A549 (cell line): Measurements from ENCODE around the gene TLCD2. TPM values are rescaled to one million over a fixed set of nuclear protein-coding genes. Genes with fewer than 3 reads are reported as not detected.

ENCODE experiments used
- ATAC-seq, 2 experiments: fragments of 200-7000 bp in 1 of 2; fragments of >200 bp in 1 of 2; cut with Nextera tagmentation in 1 of 2; cut with Tn5 transposase in 1 of 2; 3 replicates each; pipeline versions ENCODE4 v1.8.0 to v1.9.1; 2018 to 2020; ENCODE audit warnings: mild to moderate bottlenecking in 1 of 2, moderate library complexity in 1 of 2
- CTCF ChIA-PET: fragments of 300-600 bp; sonication (Branson Sonifier 250); formaldehyde crosslinking; extraction: SDS; loops from one replicate; lab custom pipeline; 2021; ENCODE audit warnings: antibody characterized with exemption, inconsistent platforms; lab: Yijun Ruan, JAX
- POLR2A ChIA-PET: fragments of 350-600 bp; formaldehyde crosslinking; extraction: SDS; loops from one replicate; lab custom pipeline; 2021; ENCODE audit warnings: antibody characterized with exemption, inconsistent platforms; lab: Yijun Ruan, JAX
- DNase-seq, 2 experiments: peaks; one replicate each; pipeline versions ENCODE4 v3.0.0 to v3.0.0-alpha.2; 2011 to 2016; ENCODE audit warnings: low read depth in 1 of 2, low spot score in 1 of 2
- FAIRE-seq: peaks from 2 replicates; lab custom pipeline; 2011; peaks lifted over from hg19 to GRCh38; lab: Jason Lieb, UNC
- H3K27ac ChIP-seq, 2 experiments: fragments of >200 bp; sonication (Bioruptor Twin); formaldehyde crosslinking; 3 replicates each; pipeline ENCODE4 v1.5.1; 2016 to 2017
- H3K4me1 ChIP-seq: fragments of >200 bp; sonication (Bioruptor Twin); formaldehyde crosslinking; 3 replicates; pipeline ENCODE4 v1.6.1; 2016
- H3K4me2 ChIP-seq: fragments of >200 bp; sonication (Bioruptor Twin); formaldehyde crosslinking; 3 replicates; pipeline ENCODE4 v1.6.1; 2016
- H3K4me3 ChIP-seq: fragments of >200 bp; sonication (Bioruptor Twin); formaldehyde crosslinking; 3 replicates; pipeline ENCODE4 v1.5.1; 2016
- H3K9me3 ChIP-seq: fragments of >200 bp; sonication (Bioruptor Twin); formaldehyde crosslinking; 3 replicates; pipeline ENCODE4 v1.6.1; 2016
- GATA3 ChIP-seq: IDR thresholded peaks from 2 replicates; pipeline ENCODE4 v1.6.1; 2012; ENCODE audit warnings: borderline replicate concordance
- HOXB13 ChIP-seq: fragments of 250-450 bp; sonication (Bioruptor Pico); IDR thresholded peaks from 2 replicates; pipeline ENCODE4 v1.5.0; 2020; ENCODE audit warnings: low read depth, mild to moderate bottlenecking, moderate library complexity
- JUN ChIP-seq, 2 experiments: fragments of >200 bp; sonication (Bioruptor Twin); formaldehyde crosslinking; IDR thresholded peaks; 2 replicates in 1 of 2; 3 replicates in 1 of 2; pipeline ENCODE4 v1.6.1; 2016 to 2017
- KDM5A ChIP-seq: fragments of 200-600 bp; sonication (generic); IDR thresholded peaks from 2 replicates; pipeline ENCODE4 v1.6.1; 2016; ENCODE audit warnings: antibody characterized with exemption, mild to moderate bottlenecking
- MAFK ChIP-seq: fragments of 450-650 bp; IDR thresholded peaks from 2 replicates; pipeline ENCODE4 v1.6.1; 2014; ENCODE audit not compliant: partially characterized antibody
- PHF8 ChIP-seq: fragments of 200-600 bp; sonication (generic); IDR thresholded peaks from 2 replicates; pipeline ENCODE4 v1.6.1; 2016; ENCODE audit warnings: low read depth, mild to moderate bottlenecking, antibody characterized with exemption, moderate library complexity, borderline replicate concordance
- POLR2A ChIP-seq: IDR thresholded peaks from 2 replicates; pipeline ENCODE4 v1.6.1; 2012; ENCODE audit warnings: mild to moderate bottlenecking, low read length
- RAD21 ChIP-seq, 2 experiments: fragments of >200 bp in 1 of 2; sonication (Bioruptor Twin) in 1 of 2; formaldehyde crosslinking in 1 of 2; IDR thresholded peaks in 1 of 2; conservative IDR thresholded peaks in 1 of 2; 2 replicates in 1 of 2; 3 replicates in 1 of 2; pipeline ENCODE4 v1.6.1; 2012 to 2018; ENCODE audit warnings: inconsistent platforms in 1 of 2
- RNF2 ChIP-seq: fragments of 200-600 bp; sonication (generic); IDR thresholded peaks from 2 replicates; pipeline ENCODE4 v1.6.1; 2016; ENCODE audit warnings: low read depth, mild to moderate bottlenecking, antibody characterized with exemption, moderate library complexity, borderline replicate concordance
- TFCP2L1 ChIP-seq: fragments of 250-450 bp; sonication (Bioruptor Pico); IDR thresholded peaks from 2 replicates; pipeline ENCODE4 v1.5.0; 2021; ENCODE audit warnings: mild to moderate bottlenecking
- WGBS: methylation state at CpG from one replicate; pipeline ENCODE4 v1.1.6; 2017; ENCODE audit errors: missing lambda C conversion rate; 5-methylcytosine and 5-hydroxymethylcytosine counted together
- polyA plus RNA-seq, 4 experiments: library from polyadenylated mRNA; depleted of rRNA in 3 of 4; stranded (reverse); fragments of >200 nt; fragmentation: RNase III in 1 of 4; extraction: RNeasy Plus Mini Kit Qiagen cat#74134 plus additional on column Dnase treatment in 1 of 4; gene quantifications; 2 replicates in 3 of 4; 3 replicates in 1 of 4; pipeline ENCODE4 v1.2.3, GENCODE V29; 2011 to 2017
- TF ChIP-seq, protein P1 (sequence below): fragments of 250-450 bp; sonication (Bioruptor Pico); IDR thresholded peaks from 2 replicates; pipeline ENCODE4 v1.5.0; 2020; ENCODE audit warnings: low read depth, mild to moderate bottlenecking, moderate library complexity
- TF ChIP-seq, protein P2 (sequence below): fragments of 450-650 bp; IDR thresholded peaks from 2 replicates; pipeline ENCODE4 v1.6.1; 2014; ENCODE audit warnings: antibody characterized with exemption
- TF ChIP-seq, protein P3 (sequence below): fragments of >200 bp; sonication (Bioruptor Twin); formaldehyde crosslinking; IDR thresholded peaks from 3 replicates; pipeline ENCODE4 v1.5.1; 2016

TLCD2 gene
- polyA plus RNA-seq, 2 of the 4 experiments (the other 2 are of a cell fraction): 3.5 to 4.5 TPM

DNA sequence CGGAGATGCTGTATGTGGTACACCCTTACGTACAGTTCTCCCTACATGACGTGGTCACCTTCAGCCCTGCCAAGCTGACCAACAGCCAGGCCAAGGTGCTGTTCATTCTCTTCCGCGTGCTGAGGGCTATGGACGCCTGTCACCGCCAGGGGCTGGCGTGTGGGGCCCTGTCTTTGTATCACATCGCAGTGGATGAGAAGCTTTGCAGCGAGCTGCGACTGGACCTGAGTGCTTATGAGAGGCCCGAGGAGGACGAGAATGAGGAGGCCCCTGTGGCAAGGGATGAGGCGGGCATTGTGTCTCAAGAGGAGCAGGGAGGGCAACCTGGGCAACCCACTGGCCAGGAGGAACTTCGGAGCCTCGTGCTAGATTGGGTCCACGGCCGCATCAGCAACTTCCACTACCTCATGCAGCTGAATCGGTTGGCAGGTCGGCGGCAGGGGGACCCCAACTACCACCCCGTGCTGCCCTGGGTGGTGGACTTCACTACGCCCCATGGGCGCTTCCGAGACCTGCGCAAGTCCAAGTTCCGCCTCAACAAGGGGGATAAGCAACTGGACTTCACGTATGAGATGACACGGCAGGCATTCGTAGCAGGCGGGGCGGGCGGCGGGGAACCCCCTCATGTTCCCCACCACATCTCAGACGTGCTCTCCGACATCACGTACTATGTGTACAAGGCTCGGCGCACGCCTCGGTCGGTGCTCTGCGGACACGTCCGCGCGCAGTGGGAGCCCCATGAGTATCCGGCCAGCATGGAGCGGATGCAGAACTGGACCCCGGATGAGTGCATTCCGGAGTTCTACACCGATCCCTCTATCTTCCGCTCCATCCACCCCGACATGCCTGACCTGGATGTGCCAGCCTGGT is 15.7 kb upstream of the TLCD2 start:
- POLR2A ChIA-PET: interaction anchor here (1.2 to 2.2 kb wide), 3 partner anchors 9 to 62 kb away, joined by 3 to 10 read pairs (median 7); no protein-coding TSS in a partner anchor
- Histone ChIP-seq H3K4me3 (peak overlapping the region; percentile 81; the same call in 2 of the 3 replicates), H3K4me2 (peak overlapping the region; percentile 97), H3K4me1 (peaks cover 14% of the 10 kb centered on the region)
- CTCF ChIA-PET: interaction anchor here (0.7 to 23.8 kb wide), 7 partner anchors 12 to 152 kb away, joined by 3 to 591 read pairs (median 5); partner anchors contain the start of gene SERPINF1
- peak; percentile 26; the same call in 1 of the 2 replicates for TF ChIP-seq POLR2A
- TF ChIP-seq, protein P1, sequence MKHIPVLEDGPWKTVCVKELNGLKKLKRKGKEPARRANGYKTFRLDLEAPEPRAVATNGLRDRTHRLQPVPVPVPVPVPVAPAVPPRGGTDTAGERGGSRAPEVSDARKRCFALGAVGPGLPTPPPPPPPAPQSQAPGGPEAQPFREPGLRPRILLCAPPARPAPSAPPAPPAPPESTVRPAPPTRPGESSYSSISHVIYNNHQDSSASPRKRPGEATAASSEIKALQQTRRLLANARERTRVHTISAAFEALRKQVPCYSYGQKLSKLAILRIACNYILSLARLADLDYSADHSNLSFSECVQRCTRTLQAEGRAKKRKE (CRISPR knock-in tag): no peak
- TF ChIP-seq, all 56 proteins: peak for 1
- FAIRE-seq: no peak
- ATAC-seq: no peak
- no peak for DNase-seq
- WGBS: 95% methylated on average over 54 of the region's 54 CpGs
- peak overlapping the region in 1 of 2 experiments; percentile 95; a peak in 3 of 6 replicates for H3K27ac ChIP-seq
- H3K9me3 ChIP-seq: no peaks in the 10 kb centered on the region

DNA sequence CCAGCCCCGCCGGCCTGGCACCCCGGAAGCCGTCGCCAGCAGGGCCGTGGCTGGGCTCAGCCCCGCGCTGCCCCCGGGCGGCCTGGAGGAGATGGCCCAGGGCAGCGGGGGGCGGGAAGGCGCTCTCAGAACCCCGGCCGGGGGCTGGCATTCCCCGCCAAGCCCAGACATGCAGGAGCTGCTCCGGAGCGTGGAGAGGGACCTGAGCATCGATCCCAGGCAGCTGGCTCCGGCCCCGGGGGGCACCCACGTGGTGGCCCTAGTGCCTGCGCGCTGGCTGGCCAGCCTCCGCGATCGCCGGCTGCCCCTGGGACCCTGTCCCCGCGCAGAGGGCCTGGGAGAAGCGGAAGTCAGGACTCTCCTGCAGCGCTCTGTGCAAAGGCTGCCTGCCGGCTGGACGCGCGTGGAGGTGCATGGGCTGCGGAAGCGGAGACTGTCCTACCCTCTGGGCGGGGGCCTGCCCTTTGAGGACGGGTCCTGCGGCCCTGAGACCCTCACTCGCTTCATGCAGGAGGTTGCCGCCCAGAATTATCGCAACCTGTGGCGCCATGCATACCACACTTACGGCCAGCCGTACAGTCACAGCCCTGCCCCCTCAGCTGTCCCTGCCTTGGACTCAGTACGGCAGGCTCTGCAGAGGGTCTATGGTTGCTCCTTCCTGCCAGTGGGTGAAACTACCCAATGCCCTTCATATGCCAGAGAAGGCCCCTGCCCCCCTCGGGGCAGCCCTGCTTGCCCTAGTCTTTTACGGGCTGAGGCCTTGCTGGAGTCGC is 14.9 kb upstream of the TLCD2 start:
- peak overlapping the region; percentile 97 for H3K4me2 ChIP-seq
- ChIA-PET POLR2A (interaction anchor here (1.0 to 2.2 kb wide), 7 partner anchors 9 to 104 kb away, joined by 3 to 7 read pairs (median 4); partner anchors contain the start of gene SMYD4), CTCF (interaction anchor here (0.8 to 23.8 kb wide), 6 partner anchors 8 to 140 kb away, joined by 3 to 591 read pairs (median 4); partner anchors contain the start of genes RILP and SERPINF1)
- peak overlapping the region; percentile 93 to 95 for H3K27ac ChIP-seq
- ATAC-seq (peak; percentile 70 to 76), FAIRE-seq (no peak)
- peak overlapping the region; percentile 81 for H3K4me3 ChIP-seq
- no peaks in the 10 kb centered on the region for H3K9me3 ChIP-seq
- peaks cover 17% of the 10 kb centered on the region for H3K4me1 ChIP-seq
- TF ChIP-seq JUN (IDR thresholded peaks at IDR 0.05) (peak in 1 of 2 experiments; percentile 48; a peak in 1 of 5 replicates), RAD21 (conservative IDR thresholded peaks at IDR 0.05 in 1 of 2, IDR thresholded peaks at IDR 0.05 in 1 of 2) (no peak), KDM5A (peak; percentile 36; the same call in 1 of the 2 replicates), RNF2 (peak; percentile 83; the same call in 1 of the 2 replicates), PHF8 (0 out of 2 replicates have a peak, but pooled peaks have one; percentile 3), TFCP2L1 (CRISPR knock-in tag) (0 out of 2 replicates have a peak, but pooled peaks have one; percentile 35), GATA3 (no peak), HOXB13 (CRISPR knock-in tag) (no peak), MAFK (no peak)
- TF ChIP-seq, protein P2, sequence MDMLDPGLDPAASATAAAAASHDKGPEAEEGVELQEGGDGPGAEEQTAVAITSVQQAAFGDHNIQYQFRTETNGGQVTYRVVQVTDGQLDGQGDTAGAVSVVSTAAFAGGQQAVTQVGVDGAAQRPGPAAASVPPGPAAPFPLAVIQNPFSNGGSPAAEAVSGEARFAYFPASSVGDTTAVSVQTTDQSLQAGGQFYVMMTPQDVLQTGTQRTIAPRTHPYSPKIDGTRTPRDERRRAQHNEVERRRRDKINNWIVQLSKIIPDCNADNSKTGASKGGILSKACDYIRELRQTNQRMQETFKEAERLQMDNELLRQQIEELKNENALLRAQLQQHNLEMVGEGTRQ: peak; percentile 37; the same call in 1 of the 2 replicates
- TF ChIP-seq, protein P3, sequence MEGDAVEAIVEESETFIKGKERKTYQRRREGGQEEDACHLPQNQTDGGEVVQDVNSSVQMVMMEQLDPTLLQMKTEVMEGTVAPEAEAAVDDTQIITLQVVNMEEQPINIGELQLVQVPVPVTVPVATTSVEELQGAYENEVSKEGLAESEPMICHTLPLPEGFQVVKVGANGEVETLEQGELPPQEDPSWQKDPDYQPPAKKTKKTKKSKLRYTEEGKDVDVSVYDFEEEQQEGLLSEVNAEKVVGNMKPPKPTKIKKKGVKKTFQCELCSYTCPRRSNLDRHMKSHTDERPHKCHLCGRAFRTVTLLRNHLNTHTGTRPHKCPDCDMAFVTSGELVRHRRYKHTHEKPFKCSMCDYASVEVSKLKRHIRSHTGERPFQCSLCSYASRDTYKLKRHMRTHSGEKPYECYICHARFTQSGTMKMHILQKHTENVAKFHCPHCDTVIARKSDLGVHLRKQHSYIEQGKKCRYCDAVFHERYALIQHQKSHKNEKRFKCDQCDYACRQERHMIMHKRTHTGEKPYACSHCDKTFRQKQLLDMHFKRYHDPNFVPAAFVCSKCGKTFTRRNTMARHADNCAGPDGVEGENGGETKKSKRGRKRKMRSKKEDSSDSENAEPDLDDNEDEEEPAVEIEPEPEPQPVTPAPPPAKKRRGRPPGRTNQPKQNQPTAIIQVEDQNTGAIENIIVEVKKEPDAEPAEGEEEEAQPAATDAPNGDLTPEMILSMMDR: peak; percentile 21; the same call in 1 of the 3 replicates
- TF ChIP-seq, all 56 proteins: peak for 7
- DNase-seq: no peak
- WGBS: 56% methylated on average over 27 of the region's 51 CpGs
